Measurements from ENCODE around the gene NTRK1. TPM values are rescaled to one million over a fixed set of nuclear protein-coding genes. Genes with fewer than 3 reads are reported as not detected.

The NTRK1 gene
- total and polyA plus RNA-seq, 2 experiments from 2014 or later, result 0.08 to 0.11 TPM

DNA sequence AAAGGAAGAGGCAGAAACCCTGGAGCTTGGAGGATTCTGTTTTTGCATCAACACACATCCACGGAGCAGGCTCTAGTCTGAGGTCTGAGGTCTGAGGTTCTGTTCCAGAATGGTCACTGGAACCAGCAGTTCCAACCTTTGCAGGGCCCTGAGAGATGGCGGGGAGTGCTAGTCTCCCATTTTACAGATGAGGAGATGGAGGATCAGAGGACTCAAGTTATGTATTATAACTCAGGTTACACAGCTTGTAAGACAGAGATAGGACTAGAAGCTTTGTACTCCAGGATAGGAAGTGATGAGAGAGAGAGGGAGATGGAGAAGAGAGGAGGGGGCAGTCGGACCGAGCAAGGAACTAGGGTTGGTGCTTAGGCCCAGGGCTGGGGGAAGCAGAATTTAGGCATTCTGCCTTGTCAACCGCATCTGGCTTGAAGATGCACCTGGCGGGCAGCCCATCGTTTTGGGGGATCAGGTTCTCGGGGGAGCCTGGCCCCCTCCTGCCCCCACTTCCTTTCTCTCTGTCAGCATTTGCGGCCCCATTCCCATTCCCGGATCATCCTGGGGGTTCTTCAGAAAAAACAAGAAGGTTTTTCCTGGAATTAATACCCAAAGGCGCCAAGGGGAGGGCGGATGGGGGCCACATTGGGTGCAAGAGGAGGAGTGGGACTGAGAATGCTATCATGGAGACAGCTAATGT is 38.5 kb downstream of the NTRK1 start:
- H3K9me3 ChIP-seq (ENCODE audit: low read depth), result no peaks in the 10 kb centered on the region
- in situ Hi-C loops (cut with MboI), result no loop called here
- peaks cover 54% of the 10 kb centered on the region for H3K4me1 ChIP-seq (ENCODE audit: insufficient read depth)
- H3K27ac ChIP-seq, result no peak overlapping the region
- TF ChIP-seq EZH2 (IDR thresholded peaks at IDR 0.05; ENCODE audit: insufficient read depth, poor library complexity, severe bottlenecking), result no peak
- H3F3A ChIP-seq (ENCODE audit: insufficient read depth), result peaks cover 19% of the 10 kb centered on the region
- no peaks in the 10 kb centered on the region for H3K36me3 ChIP-seq (ENCODE audit: low read depth)
- H3K9me2 ChIP-seq (ENCODE audit: insufficient read depth), result no peaks in the 10 kb centered on the region
- no peaks in the 10 kb centered on the region for H3K79me2 ChIP-seq (ENCODE audit: insufficient read depth)
- no peak overlapping the region for H2AFZ ChIP-seq
- DNase-seq, result no peak
- no peak overlapping the region for H3K4me2 ChIP-seq (ENCODE audit: unreplicated experiment)
- no peaks in the 10 kb centered on the region for H3K27me3 ChIP-seq (replicated peaks; ENCODE audit: insufficient read depth)
- WGBS, 2 experiments (ENCODE audit: low coverage in 1 of 2, low lambda C conversion rate in 2 of 2, missing lambda C conversion rate in 2 of 2), result 85 to 87% methylated on average over 10 to 12 of the region's 12 CpGs
- H3K9ac ChIP-seq, result no peak overlapping the region
- H4K20me1 ChIP-seq (ENCODE audit: insufficient read depth), result no peaks in the 10 kb centered on the region
- no peak overlapping the region for H3K4me3 ChIP-seq

DNA sequence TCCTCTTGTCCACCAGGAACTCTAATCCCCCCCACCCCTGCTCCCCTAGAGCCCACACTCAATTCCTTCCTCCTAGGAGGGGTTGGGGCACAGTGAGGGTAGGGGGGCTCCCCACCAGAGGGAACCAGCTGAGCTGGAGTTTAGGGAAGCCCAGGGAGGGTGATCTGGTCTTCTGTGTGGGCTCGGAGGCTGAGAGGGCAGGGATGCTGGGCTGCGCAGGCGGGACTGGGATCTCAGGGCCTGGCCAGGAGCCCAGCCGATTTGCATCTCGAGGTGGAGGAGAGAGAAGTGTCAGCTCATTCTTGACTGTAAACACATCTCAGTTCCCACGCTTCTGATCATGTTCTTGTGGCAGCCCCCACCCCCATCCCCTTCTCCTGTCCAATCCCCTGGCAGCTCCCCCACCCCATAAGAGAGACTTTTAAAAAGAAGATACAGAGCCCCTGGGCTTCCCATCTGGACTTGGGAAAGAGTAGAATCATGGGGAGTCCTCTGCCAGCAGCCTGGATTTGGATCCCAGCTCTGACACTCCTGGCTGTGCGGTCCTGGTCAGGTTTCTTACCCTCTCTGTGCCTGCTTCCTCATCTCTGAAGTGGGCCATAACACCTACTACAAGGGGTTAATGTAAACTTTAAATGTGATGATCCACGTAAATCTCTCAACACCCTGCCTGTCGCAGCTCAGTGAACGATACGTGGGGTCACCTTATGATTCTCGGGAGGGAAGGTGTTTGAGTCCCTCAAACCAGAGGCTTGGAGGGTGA is 39.5 kb downstream of the NTRK1 start:
- Histone ChIP-seq H3F3A (ENCODE audit: insufficient read depth) (peaks cover 19% of the 10 kb centered on the region), H3K36me3 (ENCODE audit: low read depth) (no peaks in the 10 kb centered on the region), H2AFZ (no peak overlapping the region), H3K9me2 (ENCODE audit: insufficient read depth) (no peaks in the 10 kb centered on the region), H3K4me1 (ENCODE audit: insufficient read depth) (peaks cover 54% of the 10 kb centered on the region), H3K4me2 (ENCODE audit: unreplicated experiment) (no peak overlapping the region), H3K79me2 (ENCODE audit: insufficient read depth) (no peaks in the 10 kb centered on the region), H4K20me1 (ENCODE audit: insufficient read depth) (no peaks in the 10 kb centered on the region), H3K27me3 (replicated peaks; ENCODE audit: insufficient read depth) (no peaks in the 10 kb centered on the region), H3K9ac (no peak overlapping the region), H3K4me3 (no peak overlapping the region), H3K27ac (no peak overlapping the region), H3K9me3 (ENCODE audit: low read depth) (no peaks in the 10 kb centered on the region)
- peak; percentile 36 for DNase-seq
- in situ Hi-C loops (cut with MboI), result no loop called here
- TF ChIP-seq EZH2phosphoT487 (IDR thresholded peaks at IDR 0.05; ENCODE audit: insufficient read depth, low read depth) (no peak), EZH2 (IDR thresholded peaks at IDR 0.05; ENCODE audit: insufficient read depth, poor library complexity, severe bottlenecking) (no peak)
- 78 to 84% methylated on average over 10 to 12 of the region's 12 CpGs for WGBS, 2 experiments (ENCODE audit: low coverage in 1 of 2, low lambda C conversion rate in 2 of 2, missing lambda C conversion rate in 2 of 2)

DNA sequence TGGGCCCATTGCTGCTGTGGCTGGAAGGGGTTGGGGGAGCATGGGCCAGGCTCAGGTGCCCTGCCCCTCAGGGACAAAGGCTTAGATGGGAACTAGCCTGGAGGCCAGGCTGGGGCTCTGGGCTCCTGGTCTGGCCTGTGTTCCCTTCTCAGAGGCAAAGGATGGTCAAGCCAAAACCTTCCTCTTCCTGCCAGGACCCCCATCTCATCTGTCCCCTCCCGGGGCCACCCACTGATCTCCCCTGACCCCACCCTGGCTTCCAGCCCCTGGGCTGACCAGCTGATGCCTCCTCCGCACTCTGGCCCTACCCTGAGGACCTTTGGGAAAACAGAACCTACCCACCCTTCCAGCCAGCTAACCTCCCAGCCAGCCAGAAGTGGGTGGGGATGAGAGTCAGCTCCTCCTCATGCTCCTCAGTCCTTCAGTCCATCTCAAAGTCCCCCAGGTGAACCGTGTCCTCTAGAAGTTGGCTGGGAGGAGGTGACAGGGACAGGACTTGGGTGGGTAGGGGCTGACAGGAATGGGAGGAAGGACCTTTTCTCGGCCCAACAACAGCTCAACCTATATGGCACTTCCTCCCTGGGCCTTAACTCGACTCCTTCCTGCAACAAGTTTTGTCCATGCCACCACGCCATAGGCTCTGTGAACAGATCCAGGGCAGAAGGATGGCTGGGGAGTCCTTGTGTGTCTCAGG is 40.4 kb downstream of the NTRK1 start:
- no peaks in the 10 kb centered on the region for H4K20me1 ChIP-seq (ENCODE audit: insufficient read depth)
- H3K27me3 ChIP-seq (replicated peaks; ENCODE audit: insufficient read depth), result no peaks in the 10 kb centered on the region
- H2AFZ ChIP-seq, result no peak overlapping the region
- no peaks in the 10 kb centered on the region for H3K9me2 ChIP-seq (ENCODE audit: insufficient read depth)
- H3K27ac ChIP-seq, result no peak overlapping the region
- peaks cover 13% of the 10 kb centered on the region for H3F3A ChIP-seq (ENCODE audit: insufficient read depth)
- no peaks in the 10 kb centered on the region for H3K79me2 ChIP-seq (ENCODE audit: insufficient read depth)
- no peak for DNase-seq
- H3K4me3 ChIP-seq, result no peak overlapping the region
- TF ChIP-seq EZH2 (IDR thresholded peaks at IDR 0.05; ENCODE audit: insufficient read depth, poor library complexity, severe bottlenecking) (no peak), EZH2phosphoT487 (IDR thresholded peaks at IDR 0.05; ENCODE audit: insufficient read depth, low read depth) (no peak)
- no peak overlapping the region for H3K9ac ChIP-seq
- H3K36me3 ChIP-seq (ENCODE audit: low read depth), result no peaks in the 10 kb centered on the region
- H3K9me3 ChIP-seq (ENCODE audit: low read depth), result no peaks in the 10 kb centered on the region
- H3K4me1 ChIP-seq (ENCODE audit: insufficient read depth), result peaks cover 46% of the 10 kb centered on the region
- in situ Hi-C loops (cut with MboI), result no loop called here
- H3K4me2 ChIP-seq (ENCODE audit: unreplicated experiment), result no peak overlapping the region
- WGBS, 2 experiments (ENCODE audit: low coverage in 1 of 2, low lambda C conversion rate in 2 of 2, missing lambda C conversion rate in 2 of 2), result 67 to 82% methylated on average over 5 to 6 of the region's 6 CpGs

DNA sequence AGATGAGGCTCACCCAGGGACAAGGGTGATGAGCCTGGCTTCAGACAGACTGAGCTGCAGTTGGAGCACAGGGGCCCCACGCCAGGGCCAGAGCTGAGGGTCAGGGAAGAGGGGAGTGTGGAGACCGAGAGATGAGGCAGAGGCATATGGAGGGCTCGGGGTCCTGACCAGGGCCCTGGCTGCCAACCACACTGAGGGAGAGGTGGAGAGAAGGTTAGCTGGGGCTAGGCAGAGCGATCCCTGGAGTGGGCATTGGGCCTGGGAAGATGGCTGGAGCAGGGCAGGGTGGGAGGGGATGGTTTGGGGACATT is 40.9 kb downstream of the NTRK1 start:
- Histone ChIP-seq H3K79me2 (ENCODE audit: insufficient read depth) (no peaks in the 10 kb centered on the region), H4K20me1 (ENCODE audit: insufficient read depth) (no peaks in the 10 kb centered on the region), H3K9me2 (ENCODE audit: insufficient read depth) (no peaks in the 10 kb centered on the region), H3K9me3 (ENCODE audit: low read depth) (no peaks in the 10 kb centered on the region), H3K9ac (no peak overlapping the region), H3K4me2 (ENCODE audit: unreplicated experiment) (no peak overlapping the region), H3K36me3 (ENCODE audit: low read depth) (no peaks in the 10 kb centered on the region), H3K4me1 (ENCODE audit: insufficient read depth) (peaks cover 41% of the 10 kb centered on the region), H3K4me3 (no peak overlapping the region), H3F3A (ENCODE audit: insufficient read depth) (peaks cover 13% of the 10 kb centered on the region), H3K27ac (no peak overlapping the region), H2AFZ (no peak overlapping the region), H3K27me3 (replicated peaks; ENCODE audit: insufficient read depth) (no peaks in the 10 kb centered on the region)
- 89 to 91% methylated on average over 4 of the region's 4 CpGs for WGBS, 2 experiments (ENCODE audit: low coverage in 1 of 2, low lambda C conversion rate in 2 of 2, missing lambda C conversion rate in 2 of 2)
- no peak for DNase-seq
- no peak for TF ChIP-seq EZH2 (IDR thresholded peaks at IDR 0.05; ENCODE audit: insufficient read depth, poor library complexity, severe bottlenecking)
- TF ChIP-seq EZH2phosphoT487 (IDR thresholded peaks at IDR 0.05; ENCODE audit: insufficient read depth, low read depth), result no peak
- in situ Hi-C loops (cut with MboI), result no loop called here
